Breast epithelium (tissue), 3 donors: ENCODE data around the gene PTPRN2.

Experiments
- POLR2AphosphoS5 ChIP-seq, 3 donors: sonication (generic); formaldehyde crosslinking; IDR thresholded peaks; one replicate each; pipeline ENCODE4 v1.6.1; 2017; ENCODE audit warnings: antibody characterized with exemption in 3 of 3
- TF ChIP-seq, protein P1 (sequence below), 3 donors: fragments of 450-650 bp; IDR thresholded peaks; one replicate each; pipeline ENCODE4 v1.5.1; 2016 to 2017; ENCODE audit warnings: antibody characterized with exemption in 3 of 3, mild to moderate bottlenecking in 3 of 3, moderate library complexity in 3 of 3

DNA sequence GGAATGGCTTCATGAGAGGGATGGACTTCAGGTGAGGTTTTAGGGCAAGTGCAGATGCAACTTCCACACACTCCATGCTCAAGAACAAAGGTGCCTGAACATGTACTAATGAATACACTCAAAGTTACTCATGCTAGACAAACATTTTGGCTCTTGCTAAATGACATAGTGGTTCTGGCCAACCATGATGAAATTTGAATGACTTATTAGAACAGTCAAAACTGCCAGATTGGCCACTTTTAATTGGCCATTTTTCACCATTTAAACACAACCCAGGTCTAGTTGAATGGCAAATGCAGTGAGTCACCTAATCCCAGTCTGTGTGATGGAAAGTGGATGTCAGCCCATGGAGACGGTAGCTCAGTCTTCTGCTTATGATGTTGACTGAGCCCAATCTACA is 4.9 kb upstream of the PTPRN2 start:
- TF ChIP-seq POLR2AphosphoS5 (IDR thresholded peaks at IDR 0.05): no peak
- TF ChIP-seq, protein P1, sequence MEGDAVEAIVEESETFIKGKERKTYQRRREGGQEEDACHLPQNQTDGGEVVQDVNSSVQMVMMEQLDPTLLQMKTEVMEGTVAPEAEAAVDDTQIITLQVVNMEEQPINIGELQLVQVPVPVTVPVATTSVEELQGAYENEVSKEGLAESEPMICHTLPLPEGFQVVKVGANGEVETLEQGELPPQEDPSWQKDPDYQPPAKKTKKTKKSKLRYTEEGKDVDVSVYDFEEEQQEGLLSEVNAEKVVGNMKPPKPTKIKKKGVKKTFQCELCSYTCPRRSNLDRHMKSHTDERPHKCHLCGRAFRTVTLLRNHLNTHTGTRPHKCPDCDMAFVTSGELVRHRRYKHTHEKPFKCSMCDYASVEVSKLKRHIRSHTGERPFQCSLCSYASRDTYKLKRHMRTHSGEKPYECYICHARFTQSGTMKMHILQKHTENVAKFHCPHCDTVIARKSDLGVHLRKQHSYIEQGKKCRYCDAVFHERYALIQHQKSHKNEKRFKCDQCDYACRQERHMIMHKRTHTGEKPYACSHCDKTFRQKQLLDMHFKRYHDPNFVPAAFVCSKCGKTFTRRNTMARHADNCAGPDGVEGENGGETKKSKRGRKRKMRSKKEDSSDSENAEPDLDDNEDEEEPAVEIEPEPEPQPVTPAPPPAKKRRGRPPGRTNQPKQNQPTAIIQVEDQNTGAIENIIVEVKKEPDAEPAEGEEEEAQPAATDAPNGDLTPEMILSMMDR (IDR thresholded peaks at IDR 0.05): no peak
